Lung microvascular endothelial cell (primary cell): ENCODE measurements around the gene HCN1. TPM values are rescaled to one million over a fixed set of nuclear protein-coding genes. Genes with fewer than 3 reads are reported as not detected.

Experiments
- DNase-seq, 2 donors: peaks; one replicate each; pipeline versions ENCODE4 v3.0.0 to v3.0.0-alpha.2; 2010; ENCODE audit warnings: low read depth in 2 of 2
- total RNA-seq: library from RNA; depleted of rRNA; stranded (reverse); fragments of >200 nt; gene quantifications from 2 replicates; pipeline ENCODE4 v1.2.1, GENCODE V29; 2014

The HCN1 gene
- total RNA-seq, 1 donor from 2014 or later, result not detected

GRCh38 chr5:45288746-45289145 lies 407.4 kb downstream of the HCN1 start:
- no peak for DNase-seq

- no peak for DNase-seq
These were observed 411.7 kb downstream of the HCN1 start for GRCh38 chr5:45284436-45284835.

GRCh38 chr5:45281081-45281480 lies 415.1 kb downstream of the HCN1 start:
- no peak for DNase-seq

GRCh38 chr5:45279109-45279508 lies 417.1 kb downstream of the HCN1 start:
- no peak for DNase-seq

GRCh38 chr5:45277860-45278259 lies 418.3 kb downstream of the HCN1 start:
- DNase-seq, result no peak

- DNase-seq, result no peak
These were observed 421.9 kb downstream of the HCN1 start for GRCh38 chr5:45274241-45274640.

GRCh38 chr5:45271626-45272025 lies 424.6 kb downstream of the HCN1 start:
- no peak for DNase-seq

- DNase-seq, result no peak
These were observed 431.7 kb downstream of the HCN1 start for GRCh38 chr5:45264447-45264846.

GRCh38 chr5:45262061-45262590 lies 434.1 kb downstream of the HCN1 start:
- DNase-seq, result no peak

GRCh38 chr5:45261125-45261524 lies 435.1 kb downstream of the HCN1 start:
- DNase-seq, result no peak

GRCh38 chr5:45260292-45260691 lies 435.9 kb downstream of the HCN1 start:
- no peak for DNase-seq

- no peak for DNase-seq
These were observed 443.2 kb downstream of the HCN1 start for GRCh38 chr5:45252978-45253377.

GRCh38 chr5:45252541-45252940 lies 443.6 kb downstream of the HCN1 start:
- no peak for DNase-seq

- DNase-seq, result no peak
These were observed 470.6 kb downstream of the HCN1 start for GRCh38 chr5:45225571-45226031.

GRCh38 chr5:45205403-45205961 lies 490.7 kb downstream of the HCN1 start:
- no peak for DNase-seq
